HL-60 (cell line): ENCODE measurements around the gene TTC16.

Experiments used
- POLR2AphosphoS5 ChIP-seq: IDR thresholded peaks from 2 replicates; pipeline ENCODE4 v1.6.1; 2012; ENCODE audit warnings: low read depth
- SPI1 ChIP-seq: IDR thresholded peaks from 2 replicates; pipeline ENCODE4 v1.6.1; 2012; ENCODE audit warnings: low read depth, mild to moderate bottlenecking, borderline replicate concordance
- TF ChIP-seq, protein P1 (sequence below): IDR thresholded peaks from one replicate; pipeline ENCODE4 v1.5.1; 2011; ENCODE audit warnings: low read length, control low read depth, inconsistent platforms; ENCODE audit not compliant: insufficient read depth

- TF ChIP-seq, protein P1, sequence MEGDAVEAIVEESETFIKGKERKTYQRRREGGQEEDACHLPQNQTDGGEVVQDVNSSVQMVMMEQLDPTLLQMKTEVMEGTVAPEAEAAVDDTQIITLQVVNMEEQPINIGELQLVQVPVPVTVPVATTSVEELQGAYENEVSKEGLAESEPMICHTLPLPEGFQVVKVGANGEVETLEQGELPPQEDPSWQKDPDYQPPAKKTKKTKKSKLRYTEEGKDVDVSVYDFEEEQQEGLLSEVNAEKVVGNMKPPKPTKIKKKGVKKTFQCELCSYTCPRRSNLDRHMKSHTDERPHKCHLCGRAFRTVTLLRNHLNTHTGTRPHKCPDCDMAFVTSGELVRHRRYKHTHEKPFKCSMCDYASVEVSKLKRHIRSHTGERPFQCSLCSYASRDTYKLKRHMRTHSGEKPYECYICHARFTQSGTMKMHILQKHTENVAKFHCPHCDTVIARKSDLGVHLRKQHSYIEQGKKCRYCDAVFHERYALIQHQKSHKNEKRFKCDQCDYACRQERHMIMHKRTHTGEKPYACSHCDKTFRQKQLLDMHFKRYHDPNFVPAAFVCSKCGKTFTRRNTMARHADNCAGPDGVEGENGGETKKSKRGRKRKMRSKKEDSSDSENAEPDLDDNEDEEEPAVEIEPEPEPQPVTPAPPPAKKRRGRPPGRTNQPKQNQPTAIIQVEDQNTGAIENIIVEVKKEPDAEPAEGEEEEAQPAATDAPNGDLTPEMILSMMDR, result no peak
- TF ChIP-seq POLR2AphosphoS5 (no peak), SPI1 (no peak)
Observed at GRCh38 chr9:127780126-127780885, 64.4 kb downstream of the TTC16 start.
